ENCODE measurements around the gene HOXB7. TPM values are rescaled to one million over a fixed set of nuclear protein-coding genes. Genes with fewer than 3 reads are reported as not detected.

The HOXB7 gene
- total and polyA plus RNA-seq, 2 of the 13 experiments (the other 11 are each of a cell fraction or from before 2014, with no cell fraction given), result 0.04 TPM; not detected in 1

DNA sequence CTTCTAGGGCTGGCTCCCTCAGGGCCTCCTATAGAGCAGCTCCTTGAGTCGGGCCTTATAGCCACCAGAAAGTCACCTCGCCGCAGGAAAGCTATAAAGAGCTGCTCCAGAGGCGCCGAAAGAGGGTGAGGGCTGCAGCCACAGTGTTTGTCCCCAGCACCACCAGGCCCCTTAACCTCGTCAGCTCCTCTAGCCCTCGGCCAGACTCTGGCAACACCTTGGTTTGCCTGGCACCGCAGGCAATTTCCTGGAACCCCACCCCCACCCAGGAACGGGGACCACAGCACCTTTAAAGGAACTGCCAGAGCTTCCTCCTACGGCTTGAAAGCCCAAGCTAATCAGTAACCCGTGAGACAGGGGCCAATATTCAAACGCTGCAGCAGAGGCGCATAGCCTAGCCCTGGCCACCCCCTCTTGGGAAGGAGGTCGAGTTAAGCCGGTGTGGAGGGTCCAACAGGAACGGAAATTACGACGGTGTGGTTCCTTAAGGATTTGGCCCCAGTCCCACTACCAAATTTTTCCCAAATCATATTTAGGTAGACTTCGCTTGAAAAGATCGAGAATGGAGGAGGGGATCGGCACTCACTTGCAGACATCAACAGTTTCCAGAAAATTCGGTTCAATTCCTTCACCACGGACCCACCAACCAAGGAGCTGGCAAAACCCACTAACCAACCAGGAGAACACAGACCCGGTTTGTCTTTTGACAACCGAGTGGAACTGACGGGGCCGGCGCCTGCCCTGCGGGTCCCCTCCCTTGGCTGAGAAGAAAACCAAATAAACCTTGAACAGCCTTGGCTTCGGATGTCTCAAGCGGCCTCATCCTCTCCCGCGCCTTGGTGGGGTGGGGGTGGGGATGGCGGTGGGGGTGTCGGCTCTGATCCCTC is 9.0 kb downstream of the HOXB7 start:
- H2AFZ ChIP-seq (ENCODE audit: low read length), result no peak overlapping the region
- H3K9me3 ChIP-seq (ENCODE audit: low read length), result no peaks in the 10 kb centered on the region
- peaks cover 2% of the 10 kb centered on the region; the same call in 1 of the 2 replicates for H4K20me1 ChIP-seq (ENCODE audit: insufficient read depth, low read length)
- H3K4me2 ChIP-seq (ENCODE audit: low read depth, low read length), result 0 out of 2 replicates have a peak overlapping the region, but pooled peaks have one; percentile 32
- peaks cover 10% of the 10 kb centered on the region; the same call in 1 of the 2 replicates for H3K4me1 ChIP-seq (ENCODE audit: insufficient read depth, low read length)
- no peak overlapping the region for H3K9ac ChIP-seq (ENCODE audit: insufficient read depth, low read depth, low read length)
- POLR2A ChIA-PET, result no interaction called here
- WGBS (ENCODE audit: low lambda C conversion rate), result 12% methylated on average over 17 of the region's 35 CpGs
- no peak overlapping the region for H3K4me3 ChIP-seq (replicated peaks in 1 of 3; ENCODE audit: insufficient read depth in 1 of 3, low read depth in 2 of 3, low read length in 3 of 3)
- FAIRE-seq (no peak), DNase-seq (ENCODE audit: low spot score) (no peak), ATAC-seq (peak; percentile 32; the same call in 2 of the 3 replicates)
- in situ Hi-C loops (cut with HindIII; ENCODE audit: extremely low pct_ligation_motif_present, low pct_unique_long_range_greater_than_20kb), result no loop called here
- no peaks in the 10 kb centered on the region for H3K79me2 ChIP-seq (ENCODE audit: insufficient read depth, low read length)
- TF ChIP-seq SP1 (IDR thresholded peaks at IDR 0.05), result no peak
- no peak for TF ChIP-seq SP1 (CRISPR knock-in tag; IDR thresholded peaks at IDR 0.05)
- TF ChIP-seq EZH2 (conservative IDR thresholded peaks at IDR 0.05; ENCODE audit: low read depth, low read length), result peak; percentile 96
- H3K27me3 ChIP-seq (ENCODE audit: control insufficient read depth in 1 of 2, insufficient read depth in 2 of 2, low read length in 2 of 2), result peaks cover 38 to 98% of the 10 kb centered on the region in 2 experiments
- intact Hi-C loops (cut with micrococcal nuclease; ENCODE audit: unreplicated experiment), result no loop called here
- H3K36me3 ChIP-seq (replicated peaks in 1 of 2; ENCODE audit: control insufficient read depth in 1 of 2, insufficient read depth in 2 of 2, low read length in 2 of 2), result no peaks in the 10 kb centered on the region
- CTCF ChIA-PET (ENCODE audit: low intra/inter-chr PET ratio, low total read pairs), result interaction anchor here (1.1 kb wide), 1 partner anchor 11 kb away, joined by 4 read pairs; no protein-coding TSS in a partner anchor
- no peak overlapping the region for H3K27ac ChIP-seq (ENCODE audit: extremely low read length, insufficient read depth, low read length)
- BruUV-seq (replicated peaks), result no TSS peak

DNA sequence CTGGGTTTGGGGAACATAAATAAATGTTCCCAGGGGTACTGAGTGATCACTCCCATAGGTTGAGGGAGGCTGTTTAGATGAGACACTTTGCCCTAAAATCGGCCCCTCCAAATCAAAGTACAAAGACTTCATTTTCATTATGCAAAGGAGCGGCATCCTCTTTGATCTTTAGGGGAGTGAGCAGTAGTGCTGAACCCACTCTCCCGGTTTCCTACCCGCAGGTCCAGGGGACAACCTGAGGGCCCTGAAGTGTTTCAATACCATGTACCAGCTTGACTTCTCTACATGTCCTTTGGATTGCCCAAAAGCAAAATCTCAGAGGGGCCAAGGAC is 9.6 kb downstream of the HOXB7 start:
- no TSS peak for BruUV-seq (replicated peaks)
- Histone ChIP-seq H2AFZ (ENCODE audit: low read length) (no peak overlapping the region), H3K36me3 (replicated peaks in 1 of 2; ENCODE audit: control insufficient read depth in 1 of 2, insufficient read depth in 2 of 2, low read length in 2 of 2) (no peaks in the 10 kb centered on the region), H3K4me2 (ENCODE audit: low read depth, low read length) (no peak overlapping the region), H3K9ac (ENCODE audit: insufficient read depth, low read depth, low read length) (no peak overlapping the region), H3K27me3 (ENCODE audit: control insufficient read depth in 1 of 2, insufficient read depth in 2 of 2, low read length in 2 of 2) (peaks cover 41 to 98% of the 10 kb centered on the region in 2 experiments), H4K20me1 (ENCODE audit: insufficient read depth, low read length) (peaks cover 2% of the 10 kb centered on the region; the same call in 1 of the 2 replicates), H3K27ac (ENCODE audit: extremely low read length, insufficient read depth, low read length) (no peak overlapping the region), H3K4me3 (replicated peaks in 1 of 3; ENCODE audit: insufficient read depth in 1 of 3, low read depth in 2 of 3, low read length in 3 of 3) (no peak overlapping the region), H3K9me3 (ENCODE audit: low read length) (no peaks in the 10 kb centered on the region), H3K79me2 (ENCODE audit: insufficient read depth, low read length) (no peaks in the 10 kb centered on the region), H3K4me1 (ENCODE audit: insufficient read depth, low read length) (peaks cover 10% of the 10 kb centered on the region; the same call in 1 of the 2 replicates)
- FAIRE-seq (no peak), DNase-seq (ENCODE audit: low spot score) (no peak), ATAC-seq (no peak)
- intact Hi-C loops (cut with micrococcal nuclease; ENCODE audit: unreplicated experiment), result no loop called here
- TF ChIP-seq, protein P1, sequence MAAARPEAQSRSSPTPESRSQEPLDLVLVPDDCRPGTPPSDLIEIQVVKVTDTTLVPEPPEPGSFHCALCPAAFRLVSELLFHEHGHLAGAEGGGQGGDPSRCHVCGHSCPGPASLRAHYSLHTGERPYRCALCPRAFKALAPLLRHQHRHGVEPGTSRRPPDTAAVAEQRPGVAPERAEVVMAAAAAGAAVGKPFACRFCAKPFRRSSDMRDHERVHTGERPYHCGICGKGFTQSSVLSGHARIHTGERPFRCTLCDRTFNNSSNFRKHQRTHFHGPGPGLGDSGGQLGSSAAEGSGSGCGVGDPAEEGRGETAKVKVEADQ (CRISPR knock-in tag; IDR thresholded peaks at IDR 0.05; ENCODE audit: borderline replicate concordance), result no peak
- TF ChIP-seq, protein P2, sequence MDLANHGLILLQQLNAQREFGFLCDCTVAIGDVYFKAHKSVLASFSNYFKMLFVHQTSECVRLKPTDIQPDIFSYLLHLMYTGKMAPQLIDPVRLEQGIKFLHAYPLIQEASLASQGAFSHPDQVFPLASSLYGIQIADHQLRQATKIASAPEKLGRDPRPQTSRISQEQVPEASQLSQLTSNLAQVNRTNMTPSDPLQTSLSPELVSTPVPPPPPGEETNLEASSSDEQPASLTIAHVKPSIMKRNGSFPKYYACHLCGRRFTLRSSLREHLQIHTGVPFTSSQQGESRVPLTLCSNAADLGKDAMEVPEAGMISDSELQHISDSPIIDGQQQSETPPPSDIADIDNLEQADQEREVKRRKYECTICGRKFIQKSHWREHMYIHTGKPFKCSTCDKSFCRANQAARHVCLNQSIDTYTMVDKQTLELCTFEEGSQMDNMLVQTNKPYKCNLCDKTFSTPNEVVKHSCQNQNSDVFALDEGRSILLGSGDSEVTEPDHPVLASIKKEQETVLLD (CRISPR knock-in tag; IDR thresholded peaks at IDR 0.05; ENCODE audit: low read depth), result no peak
- TF ChIP-seq ZBTB42 (CRISPR knock-in tag; IDR thresholded peaks at IDR 0.05) (no peak), RELA (CRISPR knock-in tag; IDR thresholded peaks at IDR 0.05) (no peak), LCORL (IDR thresholded peaks at IDR 0.05) (no peak), LCORL (CRISPR knock-in tag; IDR thresholded peaks at IDR 0.05) (no peak), ZNF761 (CRISPR knock-in tag; conservative IDR thresholded peaks at IDR 0.05) (no peak), TEAD3 (CRISPR knock-in tag; optimal IDR thresholded peaks at IDR 0.05; ENCODE audit: borderline replicate concordance) (no peak)
- TF ChIP-seq, protein P3, sequence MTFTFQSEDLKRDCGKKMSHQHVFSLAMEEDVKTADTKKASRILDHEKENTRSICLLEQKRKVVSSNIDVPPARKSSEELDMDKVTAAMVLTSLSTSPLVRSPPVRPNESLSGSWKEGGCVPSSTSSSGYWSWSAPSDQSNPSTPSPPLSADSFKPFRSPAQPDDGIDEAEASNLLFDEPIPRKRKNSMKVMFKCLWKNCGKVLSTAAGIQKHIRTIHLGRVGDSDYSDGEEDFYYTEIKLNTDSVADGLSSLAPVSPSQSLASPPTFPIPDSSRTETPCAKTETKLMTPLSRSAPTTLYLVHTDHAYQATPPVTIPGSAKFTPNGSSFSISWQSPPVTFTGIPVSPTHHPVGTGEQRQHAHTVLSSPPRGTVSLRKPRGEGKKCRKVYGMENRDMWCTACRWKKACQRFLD (CRISPR knock-in tag; IDR thresholded peaks at IDR 0.05; ENCODE audit: borderline replicate concordance), result no peak
- in situ Hi-C loops (cut with HindIII; ENCODE audit: extremely low pct_ligation_motif_present, low pct_unique_long_range_greater_than_20kb), result no loop called here
- CTCF ChIA-PET (ENCODE audit: low intra/inter-chr PET ratio, low total read pairs), result no interaction called here
- POLR2A ChIA-PET, result no interaction called here
- WGBS (ENCODE audit: low lambda C conversion rate), result 8% methylated on average over 4 of the region's 4 CpGs

Measured in HepG2 (cell line).